GM21515 (cell line): ENCODE measurements around the gene PNKP.
A peak's percentile ranks its signal among the peaks of the same experiment; 100 is the strongest.

ENCODE experiments used
- ATAC-seq: cut with Tn5 transposase; IDR thresholded peaks from one replicate; pipeline ENCODE4 v1.9.1; 2021; ENCODE audit not compliant: unreplicated experiment

Gene PNKP

DNA sequence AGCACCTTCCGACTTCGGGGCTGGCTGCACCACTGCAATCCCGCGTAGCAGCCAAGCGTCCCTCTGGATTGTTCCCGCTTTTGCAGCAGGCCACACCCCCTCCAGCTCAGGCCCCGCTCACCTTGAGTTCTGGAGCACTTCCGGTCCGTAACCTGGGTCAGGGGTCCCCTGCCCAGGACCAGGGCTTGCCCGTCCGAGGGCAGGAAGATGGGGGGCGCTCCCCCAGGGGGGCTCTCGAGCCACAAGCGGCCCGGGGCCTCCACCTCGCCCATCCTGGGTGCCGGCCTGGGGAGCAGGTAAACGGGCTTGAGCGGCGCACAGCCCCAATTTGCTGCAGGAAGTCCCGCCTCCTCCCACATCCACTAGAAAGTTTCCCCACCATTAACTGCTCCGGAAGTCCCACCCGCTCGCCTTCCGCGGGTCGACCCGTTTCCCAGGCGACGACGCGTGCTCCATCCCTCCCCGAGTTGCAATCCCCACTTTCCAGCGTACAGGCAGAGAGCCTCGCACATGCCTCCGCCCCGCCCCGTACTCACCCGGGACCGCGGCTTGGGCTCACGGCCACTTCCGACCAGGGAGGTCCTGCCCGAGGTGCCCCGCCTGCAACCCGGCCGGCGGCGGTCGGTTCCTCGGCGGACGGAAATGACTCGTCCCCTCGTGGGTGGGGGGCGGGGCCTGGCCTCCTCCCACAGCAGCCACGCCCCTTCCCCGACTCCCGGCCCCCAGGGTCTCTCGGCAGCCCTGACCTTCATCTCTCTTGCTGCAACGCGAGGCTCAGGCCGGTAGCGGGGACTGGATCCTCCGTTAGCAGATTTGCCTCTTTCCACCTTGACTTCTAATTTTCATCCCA, at the start of gene PNKP:
Gene PNKP, minus strand, starts transcription at position 644 of the 850 bp plus-strand sequence. Its CDS starts 372 bp downstream, at position 272.
- ATAC-seq = peak; percentile 37

DNA sequence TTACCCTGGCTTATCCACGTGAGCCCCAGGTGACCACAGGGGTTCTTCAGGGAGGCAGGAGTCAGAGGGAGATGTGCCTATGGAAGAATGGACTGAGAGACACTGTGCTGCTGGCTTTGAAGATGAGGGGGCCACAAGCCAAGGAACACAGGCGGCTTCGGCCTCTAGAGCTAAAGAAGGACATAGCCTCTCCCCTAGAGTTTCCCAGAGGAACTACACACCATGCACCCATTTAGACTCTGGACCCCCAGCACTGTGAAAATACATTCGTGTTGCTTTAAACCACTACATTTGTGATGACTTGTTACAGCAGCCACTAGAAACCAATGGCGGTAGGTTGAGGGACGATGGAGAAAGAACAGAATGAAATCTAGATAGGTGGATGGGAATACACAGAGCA, 47.9 kb upstream of the PNKP start:
- no peak for ATAC-seq

DNA sequence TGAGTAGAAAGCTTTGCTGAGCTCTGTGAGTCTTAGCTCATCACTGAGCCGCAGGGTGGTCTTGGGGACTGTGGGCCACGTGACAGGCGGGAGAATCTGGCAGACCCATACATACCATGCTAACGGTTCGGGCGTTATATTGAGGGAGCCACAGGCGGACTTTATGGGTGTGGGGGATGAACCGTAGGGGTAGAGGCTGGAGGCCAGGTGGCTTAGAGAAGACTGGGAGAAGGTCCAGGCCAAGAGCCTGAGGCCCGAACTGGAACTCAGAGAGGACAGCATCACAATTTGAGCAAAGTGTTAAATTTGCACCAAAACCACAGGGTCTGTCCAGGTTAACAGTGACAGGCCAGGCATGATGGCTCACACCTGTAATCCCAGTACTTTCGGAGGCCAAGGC, 46.3 kb upstream of the PNKP start:
- no peak for ATAC-seq

DNA sequence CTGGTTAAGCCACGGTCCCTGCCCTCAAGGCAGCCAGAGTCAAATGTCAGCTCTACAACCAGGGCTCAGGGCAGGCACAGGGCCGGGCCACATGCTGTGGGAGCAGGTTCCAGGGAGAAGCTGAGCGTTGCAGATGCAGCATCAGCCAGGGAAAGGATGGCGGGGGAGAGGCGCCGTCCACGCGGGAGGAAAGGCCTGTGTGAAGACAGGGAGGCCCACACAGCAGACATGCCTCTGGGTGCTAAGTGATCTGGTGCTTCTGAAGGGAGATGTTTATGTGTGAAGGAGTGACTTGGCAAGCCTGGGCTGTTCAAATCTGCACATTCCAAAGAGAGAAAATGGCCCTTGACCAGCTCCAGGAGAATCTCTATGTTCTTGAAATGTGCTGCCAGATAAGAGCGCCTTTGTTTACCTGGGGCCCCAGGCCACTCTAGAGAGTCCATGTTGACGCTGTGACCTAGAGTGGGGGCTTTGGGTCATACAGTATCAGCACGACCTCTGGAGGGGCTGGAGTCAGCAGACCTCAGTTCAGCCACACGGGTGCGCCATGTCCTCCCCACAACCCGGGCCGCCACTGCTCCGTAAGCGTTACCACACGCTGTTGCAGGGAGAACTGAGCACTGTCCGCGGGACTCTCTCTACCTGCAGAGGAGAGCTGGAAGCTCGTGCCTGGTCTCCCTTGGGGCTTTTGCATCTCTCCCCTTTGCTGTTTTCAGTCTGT, 45.7 kb upstream of the PNKP start:
- ATAC-seq = no peak

- no peak for ATAC-seq
These were observed 44.2 kb upstream of the PNKP start for GRCh38 chr19:49911381-49912145.

DNA sequence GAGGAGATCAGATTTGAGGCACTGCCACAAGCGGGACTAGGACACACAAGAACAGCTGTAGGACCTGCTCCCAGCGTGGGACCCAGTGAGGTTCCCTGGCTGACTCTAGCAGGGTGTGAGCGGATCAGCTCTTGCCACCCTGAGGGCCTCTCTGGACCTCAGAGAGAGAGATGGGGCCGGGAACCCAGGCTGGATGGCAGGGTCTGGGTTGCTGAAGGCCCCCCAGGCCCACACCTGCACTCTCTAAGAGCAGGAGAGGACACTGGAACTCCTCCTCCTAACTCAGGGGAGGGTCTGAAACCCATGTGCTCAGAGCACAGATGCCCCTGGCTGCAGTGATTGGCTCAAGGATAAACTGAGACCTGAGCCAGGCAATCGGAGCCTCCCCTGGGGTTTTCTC, 42.8 kb upstream of the PNKP start:
- no peak for ATAC-seq

GRCh38 chr19:49908480-49909420, 41.4 kb upstream of the PNKP start:
- ATAC-seq = no peak

- ATAC-seq = no peak
These were observed 40.5 kb upstream of the PNKP start for GRCh38 chr19:49907745-49908446.

GRCh38 chr19:49906879-49907564, 39.6 kb upstream of the PNKP start:
- ATAC-seq = no peak

DNA sequence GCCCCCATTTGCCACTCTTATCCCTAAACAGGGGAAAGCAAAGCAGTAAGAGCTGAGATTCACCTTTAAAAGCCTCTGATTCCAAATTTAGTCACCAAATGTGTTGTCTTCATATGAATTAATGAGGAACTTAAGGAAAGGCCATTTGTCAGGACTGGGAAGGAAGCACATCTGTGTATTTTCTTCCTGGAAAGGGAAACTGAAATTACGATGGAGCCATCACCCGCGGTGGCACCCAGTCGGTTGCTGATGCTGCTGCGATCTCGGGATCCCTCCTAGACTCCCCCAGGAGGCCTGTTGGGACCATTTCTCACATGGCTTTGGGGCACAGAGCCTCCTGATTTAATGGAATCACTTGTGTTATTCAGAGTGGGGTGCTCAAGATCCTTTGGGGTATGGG, 36.8 kb upstream of the PNKP start:
- no peak for ATAC-seq

DNA sequence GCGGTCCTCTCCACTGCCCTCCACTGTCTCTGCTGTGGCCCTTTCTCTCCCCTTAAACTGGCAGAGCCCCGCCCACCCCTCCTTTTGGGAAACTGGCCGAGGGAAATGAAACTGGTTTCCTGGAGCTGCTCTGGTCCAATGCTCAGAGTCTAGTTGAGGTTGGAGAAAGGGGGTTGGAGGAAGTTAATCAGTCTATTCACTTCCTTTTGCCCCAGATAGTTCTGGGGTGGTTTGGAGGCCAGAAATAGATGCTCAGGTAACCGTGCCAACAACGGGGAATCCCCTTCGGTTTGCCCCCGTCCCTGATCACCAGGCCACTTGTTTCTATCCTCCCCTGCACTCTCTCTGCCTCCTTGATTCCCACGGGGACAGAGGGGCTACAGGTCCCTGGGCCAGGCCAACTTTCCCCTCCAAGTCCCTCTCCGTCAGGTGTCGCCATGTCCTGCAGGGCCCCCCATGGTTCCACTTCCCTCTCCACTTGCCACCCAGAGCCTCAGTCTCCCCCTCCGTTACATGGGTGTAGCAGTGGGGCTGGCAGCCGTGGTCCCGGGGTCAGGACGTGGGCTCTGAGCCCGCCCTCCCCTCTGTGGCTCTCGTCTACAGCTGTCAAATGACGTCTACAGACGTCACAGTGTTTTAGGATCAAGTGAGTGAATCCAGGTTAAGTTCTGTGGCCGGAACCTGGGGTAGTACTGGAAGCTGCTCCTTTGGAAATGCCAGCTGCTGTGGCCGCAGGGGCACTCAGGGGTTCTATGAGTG, 29.7 kb upstream of the PNKP start, which contains the start of gene IL4I1:
Gene IL4I1, minus strand, starts transcription at position 25 of the 759 bp plus-strand sequence. CDS start 727 bp downstream, outside the sequence.
- no peak for ATAC-seq

GRCh38 chr19:49895566-49896297, 28.4 kb upstream of the PNKP start:
- no peak for ATAC-seq

DNA sequence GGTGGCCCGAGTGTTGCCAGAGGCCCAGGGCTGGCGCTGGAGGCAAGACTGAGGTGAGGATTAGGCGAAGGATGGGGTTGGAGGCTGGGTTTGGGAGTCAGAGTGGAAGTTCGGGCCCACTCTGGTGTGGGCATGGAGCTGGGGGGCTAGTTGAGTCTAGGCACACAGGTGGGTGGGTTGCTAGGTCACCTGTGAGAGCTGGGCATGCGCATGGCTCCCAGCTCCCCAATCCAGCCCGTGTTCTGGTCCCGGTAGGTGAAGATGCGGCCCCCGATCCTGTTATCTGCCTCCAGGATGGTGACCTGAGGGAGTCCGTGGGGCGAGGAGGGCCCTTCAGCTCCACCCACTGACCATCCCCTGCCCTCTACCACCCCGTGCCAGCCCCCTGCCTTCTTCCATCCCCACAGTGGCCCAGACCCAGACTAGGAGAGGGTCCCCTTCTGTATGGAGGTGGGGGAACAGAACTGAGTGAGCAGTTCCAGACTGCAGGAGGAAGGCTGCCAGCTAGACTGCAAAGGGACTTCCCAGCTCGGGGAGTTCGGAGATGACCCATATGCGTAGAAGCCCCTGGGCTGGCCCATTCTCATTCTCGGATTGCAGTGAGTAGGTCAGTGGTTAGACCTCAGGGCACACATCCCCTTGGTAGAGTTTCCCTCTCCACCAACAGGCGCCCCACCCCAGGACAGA, 27.6 kb upstream of the PNKP start:
- no peak for ATAC-seq

DNA sequence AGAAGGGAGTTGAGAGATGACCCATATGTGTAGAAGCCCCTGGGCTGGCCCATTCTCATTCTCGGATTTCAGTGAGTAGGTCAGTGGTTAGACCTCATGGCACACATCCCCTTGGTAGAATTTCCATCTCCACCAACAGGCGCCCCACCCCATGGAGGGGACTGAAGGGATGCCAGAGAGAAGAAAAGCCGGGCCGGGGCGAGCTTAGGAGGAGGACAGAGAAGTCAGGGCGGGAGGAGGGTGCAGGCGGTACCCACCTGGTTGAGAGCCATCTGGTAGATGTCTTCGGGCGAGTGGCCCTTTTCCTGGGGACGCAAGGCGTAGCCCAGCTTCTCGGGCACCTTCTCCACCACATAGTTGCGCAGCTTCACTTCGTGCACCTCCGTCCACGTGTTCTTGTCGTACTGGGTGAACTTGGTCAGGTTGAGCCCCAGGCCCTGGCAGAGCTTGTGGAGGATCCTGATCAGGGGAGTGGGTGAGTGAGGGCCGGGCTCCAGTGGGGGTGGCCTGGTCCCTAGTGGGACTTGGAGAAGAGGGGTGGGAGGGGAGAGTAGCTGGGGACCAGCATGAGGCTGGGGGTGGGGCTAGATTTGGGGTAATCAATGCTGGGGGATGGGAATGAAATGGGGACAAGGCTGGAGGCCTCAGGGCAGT, 26.8 kb upstream of the PNKP start:
- no peak for ATAC-seq

GRCh38 chr19:49892716-49893115, 25.3 kb upstream of the PNKP start:
- no peak for ATAC-seq

DNA sequence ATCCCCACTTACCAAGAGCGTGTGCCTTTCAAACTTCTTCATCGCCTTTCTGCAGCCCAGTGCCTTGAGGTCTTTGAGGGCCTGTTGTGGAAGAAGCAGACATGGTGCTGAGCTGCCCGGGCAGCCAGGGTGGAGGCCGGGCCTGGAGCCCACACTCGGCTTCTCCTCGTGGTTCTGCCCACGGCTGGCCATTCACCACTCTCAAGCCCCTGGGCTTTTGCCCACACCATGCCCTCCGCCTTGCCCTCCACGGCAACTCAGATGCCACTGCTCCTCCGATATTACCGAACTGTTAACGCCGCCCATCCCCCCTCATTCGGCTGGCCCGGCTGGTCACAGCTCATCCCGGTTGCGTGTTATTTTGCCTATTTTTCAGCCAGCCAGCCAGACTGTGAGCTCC, 24.0 kb upstream of the PNKP start:
- ATAC-seq = no peak
